Measurements from ENCODE around the gene GNAI2. TPM values are rescaled to one million over a fixed set of nuclear protein-coding genes. Genes with fewer than 3 reads are reported as not detected.

Gene GNAI2
- total RNA-seq, 4 donors from 2014 or later = 71.8 to 178 (median 98.4) TPM

GRCh38 chr3:50217681-50218080 lies 18.3 kb upstream of the GNAI2 start:
- no peak overlapping the region for H3K4me3 ChIP-seq
- H3K9me3 ChIP-seq = no peaks in the 10 kb centered on the region
- TF ChIP-seq, protein P1, sequence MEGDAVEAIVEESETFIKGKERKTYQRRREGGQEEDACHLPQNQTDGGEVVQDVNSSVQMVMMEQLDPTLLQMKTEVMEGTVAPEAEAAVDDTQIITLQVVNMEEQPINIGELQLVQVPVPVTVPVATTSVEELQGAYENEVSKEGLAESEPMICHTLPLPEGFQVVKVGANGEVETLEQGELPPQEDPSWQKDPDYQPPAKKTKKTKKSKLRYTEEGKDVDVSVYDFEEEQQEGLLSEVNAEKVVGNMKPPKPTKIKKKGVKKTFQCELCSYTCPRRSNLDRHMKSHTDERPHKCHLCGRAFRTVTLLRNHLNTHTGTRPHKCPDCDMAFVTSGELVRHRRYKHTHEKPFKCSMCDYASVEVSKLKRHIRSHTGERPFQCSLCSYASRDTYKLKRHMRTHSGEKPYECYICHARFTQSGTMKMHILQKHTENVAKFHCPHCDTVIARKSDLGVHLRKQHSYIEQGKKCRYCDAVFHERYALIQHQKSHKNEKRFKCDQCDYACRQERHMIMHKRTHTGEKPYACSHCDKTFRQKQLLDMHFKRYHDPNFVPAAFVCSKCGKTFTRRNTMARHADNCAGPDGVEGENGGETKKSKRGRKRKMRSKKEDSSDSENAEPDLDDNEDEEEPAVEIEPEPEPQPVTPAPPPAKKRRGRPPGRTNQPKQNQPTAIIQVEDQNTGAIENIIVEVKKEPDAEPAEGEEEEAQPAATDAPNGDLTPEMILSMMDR (IDR thresholded peaks at IDR 0.05) = no peak
- TF ChIP-seq POLR2A (IDR thresholded peaks at IDR 0.05) = no peak
- H3K36me3 ChIP-seq = no peaks in the 10 kb centered on the region
- DNase-seq = no peak
- H3K4me1 ChIP-seq = no peaks in the 10 kb centered on the region
- no peak overlapping the region for H3K27ac ChIP-seq
- H3K27me3 ChIP-seq = no peaks in the 10 kb centered on the region

GRCh38 chr3:50218448-50218847 lies 17.6 kb upstream of the GNAI2 start:
- Histone ChIP-seq H3K4me1 (no peaks in the 10 kb centered on the region), H3K9me3 (no peaks in the 10 kb centered on the region), H3K4me3 (no peak overlapping the region), H3K36me3 (no peaks in the 10 kb centered on the region), H3K27me3 (no peaks in the 10 kb centered on the region), H3K27ac (no peak overlapping the region)
- no peak for TF ChIP-seq POLR2A (IDR thresholded peaks at IDR 0.05)
- TF ChIP-seq, protein P1 (IDR thresholded peaks at IDR 0.05) = no peak
- DNase-seq = no peak

DNA sequence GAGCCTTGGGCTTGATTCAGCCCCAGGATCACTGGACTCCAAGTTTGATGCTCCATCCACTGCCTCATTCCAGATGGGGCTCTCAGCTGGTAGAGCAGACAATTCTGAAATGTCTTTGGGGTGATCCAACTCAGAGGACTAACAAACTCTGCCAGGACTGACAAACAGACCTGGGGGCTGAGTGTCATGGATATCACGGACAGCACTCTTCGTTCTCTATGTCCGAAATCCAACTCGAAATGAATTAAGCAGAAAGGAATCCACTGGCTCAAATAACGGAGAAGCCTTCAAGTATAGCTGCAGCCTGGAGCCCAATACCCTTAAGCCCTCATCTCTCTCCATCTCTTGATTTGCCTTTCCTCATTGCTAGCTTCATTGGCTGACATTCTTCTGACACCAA lies 16.7 kb upstream of the GNAI2 start:
- H3K27me3 ChIP-seq = no peaks in the 10 kb centered on the region
- H3K9me3 ChIP-seq = no peaks in the 10 kb centered on the region
- H3K27ac ChIP-seq = no peak overlapping the region
- H3K4me3 ChIP-seq = no peak overlapping the region
- no peak for TF ChIP-seq POLR2A (IDR thresholded peaks at IDR 0.05)
- TF ChIP-seq, protein P1 (IDR thresholded peaks at IDR 0.05) = no peak
- no peaks in the 10 kb centered on the region for H3K36me3 ChIP-seq
- DNase-seq = no peak
- H3K4me1 ChIP-seq = no peaks in the 10 kb centered on the region

GRCh38 chr3:50220109-50220508 lies 15.9 kb upstream of the GNAI2 start:
- H3K36me3 ChIP-seq = no peaks in the 10 kb centered on the region
- TF ChIP-seq, protein P1 (IDR thresholded peaks at IDR 0.05) = no peak
- no peak for TF ChIP-seq POLR2A (IDR thresholded peaks at IDR 0.05)
- no peak for DNase-seq
- no peaks in the 10 kb centered on the region for H3K27me3 ChIP-seq
- no peaks in the 10 kb centered on the region for H3K9me3 ChIP-seq
- no peak overlapping the region for H3K27ac ChIP-seq
- H3K4me3 ChIP-seq = no peak overlapping the region
- H3K4me1 ChIP-seq = no peaks in the 10 kb centered on the region

DNA sequence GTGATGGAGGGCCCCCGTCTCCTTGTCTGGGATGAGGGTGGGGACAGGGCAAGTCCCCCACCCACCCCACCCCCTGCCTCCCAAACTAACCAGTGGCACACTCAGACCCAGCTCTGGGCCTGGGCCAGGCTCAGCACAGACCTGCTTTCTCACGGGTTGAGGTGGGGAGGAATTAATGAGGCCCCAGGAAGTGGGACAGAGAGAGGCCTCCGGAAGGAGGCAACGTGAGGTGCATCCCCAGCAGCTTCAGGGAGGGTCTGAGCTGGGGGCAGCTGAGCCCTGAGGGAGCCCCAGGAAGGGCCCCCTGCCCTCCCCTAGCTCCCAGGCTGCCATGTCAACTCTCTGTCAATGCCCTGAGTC lies 15.0 kb upstream of the GNAI2 start:
- Histone ChIP-seq H3K9me3 (no peaks in the 10 kb centered on the region), H3K27me3 (no peaks in the 10 kb centered on the region), H3K4me3 (no peak overlapping the region), H3K4me1 (no peaks in the 10 kb centered on the region), H3K27ac (no peak overlapping the region), H3K36me3 (no peaks in the 10 kb centered on the region)
- no peak for DNase-seq
- TF ChIP-seq, protein P1 (IDR thresholded peaks at IDR 0.05) = no peak
- no peak for TF ChIP-seq POLR2A (IDR thresholded peaks at IDR 0.05)

Data from Peyer's patch (tissue), 4 donors.